K562 (cell line): Measurements from ENCODE around the gene OR9Q2. TPM values are rescaled to one million over a fixed set of nuclear protein-coding genes. Genes with fewer than 3 reads are reported as not detected.

ENCODE experiments used
- ATAC-seq: fragments of 200-7000 bp; cut with Tn5 transposase; 3 replicates; pipeline ENCODE4 v1.9.1; 2020; ENCODE audit warnings: moderate library complexity
- BruUV-seq: library from RNA; stranded (reverse); fragments of 400-500 nt; replicated peaks from 2 replicates; lab custom pipeline; 2021; lab: Mats Ljungman, UMichigan
- CTCF ChIA-PET: fragments of 300-600 bp; formaldehyde crosslinking; extraction: SDS; loops from one replicate; lab custom pipeline; 2021; ENCODE audit warnings: low intra/inter-chr PET ratio; lab: Yijun Ruan, JAX
- POLR2A ChIA-PET: fragments of 300-600, 350-650 bp; sonication (Branson Sonifier 250); formaldehyde crosslinking; extraction: SDS; loops from one replicate; lab custom pipeline; 2021; ENCODE audit warnings: antibody characterized with exemption, inconsistent platforms; lab: Yijun Ruan, JAX
- DNase-seq, 4 experiments: peaks; one replicate each; pipeline versions ENCODE4 v3.0.0 to v3.0.0-alpha.2; 2011 to 2018; ENCODE audit warnings: low spot score in 3 of 4, mixed read lengths in 3 of 4; ENCODE audit errors: extremely low read depth in 1 of 4
- FAIRE-seq: peaks from 2 replicates; lab custom pipeline; 2011; peaks lifted over from hg19 to GRCh38; lab: Jason Lieb, UNC
- H2AFZ ChIP-seq: 2 replicates; pipeline ENCODE4 v1.6.0; 2011; ENCODE audit warnings: low read depth, low read length, control low read depth, inconsistent platforms
- H3K27ac ChIP-seq: fragments of 200-600 bp; 3 replicates; pipeline ENCODE4 v1.8.0; 2011; ENCODE audit warnings: low read depth, mild to moderate bottlenecking, control low read depth, inconsistent platforms, low read length, moderate library complexity, mixed read lengths; ENCODE audit errors: extremely low read depth
- H3K27me3 ChIP-seq, 2 experiments: fragments of 300-600 bp in 1 of 2; 2 replicates in 1 of 2; 3 replicates in 1 of 2; pipeline versions ENCODE4 v1.6.0 to v1.8.0; 2011; ENCODE audit warnings: inconsistent platforms in 2 of 2, low read length in 2 of 2, mild to moderate bottlenecking in 1 of 2, mixed read lengths in 1 of 2, moderate library complexity in 1 of 2; ENCODE audit not compliant: control insufficient read depth in 2 of 2, insufficient read depth in 2 of 2
- H3K36me3 ChIP-seq: fragments of 300-600 bp; 3 replicates; pipeline ENCODE4 v1.8.0; 2011; ENCODE audit warnings: mild to moderate bottlenecking, low read length, inconsistent platforms; ENCODE audit not compliant: control insufficient read depth, insufficient read depth
- H3K4me1 ChIP-seq, 2 experiments: fragments of 200-600 bp in 1 of 2; replicated peaks in 1 of 2; 2 replicates in 1 of 2; 3 replicates in 1 of 2; pipeline versions ENCODE4 v1.5.1 to v1.8.0; 2011; ENCODE audit warnings: inconsistent platforms in 2 of 2, low read length in 2 of 2, mild to moderate bottlenecking in 1 of 2, mixed read lengths in 1 of 2, moderate library complexity in 1 of 2; ENCODE audit not compliant: control insufficient read depth in 2 of 2, insufficient read depth in 2 of 2
- H3K4me2 ChIP-seq: 2 replicates; pipeline ENCODE4 v1.6.1; 2011; ENCODE audit warnings: low read length, control low read depth, inconsistent platforms, mixed read lengths; ENCODE audit not compliant: insufficient read depth
- H3K4me3 ChIP-seq: fragments of 200-600 bp; sonication (generic), shearing (Covaris generic); 2 replicates; pipeline ENCODE4 v1.5.1; 2016; ENCODE audit warnings: control low read depth, inconsistent platforms
- H3K79me2 ChIP-seq: fragments of 200-600 bp; 3 replicates; pipeline ENCODE4 v1.8.0; 2011; ENCODE audit warnings: low read length, inconsistent platforms; ENCODE audit not compliant: control insufficient read depth, insufficient read depth
- H3K9ac ChIP-seq, 2 experiments: 2 replicates each; pipeline versions ENCODE4 v1.6.0 to v1.6.1; 2011; ENCODE audit warnings: low read depth in 2 of 2, low read length in 2 of 2, control low read depth in 1 of 2, inconsistent platforms in 1 of 2, mild to moderate bottlenecking in 1 of 2, mixed read lengths in 1 of 2; ENCODE audit not compliant: insufficient read depth in 1 of 2
- H3K9me1 ChIP-seq: one replicate; pipeline ENCODE4 v1.6.0; 2011; ENCODE audit warnings: inconsistent platforms, mild to moderate bottlenecking, low read length, moderate library complexity; ENCODE audit not compliant: control insufficient read depth, insufficient read depth
- H3K9me3 ChIP-seq: replicated peaks from 2 replicates; pipeline ENCODE4 v1.5.1; 2011; ENCODE audit warnings: low read depth, low read length, inconsistent platforms; ENCODE audit not compliant: control insufficient read depth, insufficient read depth
- H4K20me1 ChIP-seq: replicated peaks from 2 replicates; pipeline ENCODE4 v1.6.1; 2011; ENCODE audit warnings: low read length, inconsistent platforms, mixed read lengths; ENCODE audit not compliant: control insufficient read depth, insufficient read depth
- ASH1L ChIP-seq: fragments of 450-650 bp; IDR thresholded peaks from 2 replicates; pipeline ENCODE4 v1.6.1; 2018; ENCODE audit warnings: borderline replicate concordance, mild to moderate bottlenecking, low read depth; ENCODE audit not compliant: partially characterized antibody
- ELK3 ChIP-seq: fragments of 450-650 bp; formaldehyde crosslinking; IDR thresholded peaks from 2 replicates; pipeline ENCODE4 v1.4.0; 2020; ENCODE audit warnings: mild to moderate bottlenecking
- HCFC1 ChIP-seq: IDR thresholded peaks from 2 replicates; pipeline ENCODE4 v1.6.1; 2012; ENCODE audit warnings: low read depth, low read length, improper control_type of control experiment
- LEF1 ChIP-seq: fragments of 450-650 bp; IDR thresholded peaks from 2 replicates; pipeline ENCODE4 v1.6.1; 2016; ENCODE audit warnings: mild to moderate bottlenecking
- MED1 ChIP-seq: sonication (generic); formaldehyde crosslinking; IDR thresholded peaks from 2 replicates; pipeline ENCODE4 v1.8.1; 2023; ENCODE audit warnings: missing genetic modification reagents, borderline replicate concordance
- PHF21A ChIP-seq: fragments of 450-650 bp; IDR thresholded peaks from 2 replicates; pipeline ENCODE4 v1.6.1; 2017; ENCODE audit warnings: low read depth, borderline replicate concordance
- PREB ChIP-seq: sonication (generic); formaldehyde crosslinking; IDR thresholded peaks from 2 replicates; pipeline ENCODE4 v1.8.1; 2023; ENCODE audit warnings: mild to moderate bottlenecking, missing genetic modification reagents
- TEAD2 ChIP-seq: fragments of 450-650 bp; IDR thresholded peaks from 2 replicates; pipeline ENCODE4 v1.6.1; 2016; ENCODE audit warnings: missing genetic modification characterization, control low read depth, missing compliant biosample characterization
- ZBTB8A ChIP-seq: fragments of 450-650 bp; IDR thresholded peaks from 2 replicates; pipeline ENCODE4 v1.6.1; 2018; ENCODE audit warnings: mild to moderate bottlenecking, moderate library complexity; ENCODE audit not compliant: partially characterized antibody
- ZNF134 ChIP-seq: fragments of 250-450 bp; sonication (Bioruptor Pico); conservative IDR thresholded peaks from 2 replicates; pipeline ENCODE4 v1.4.0; 2020
- ZNF318 ChIP-seq, 2 experiments: fragments of 450-650 bp; IDR thresholded peaks; 2 replicates each; pipeline ENCODE4 v1.6.1; 2016; ENCODE audit warnings: mild to moderate bottlenecking in 2 of 2, borderline replicate concordance in 1 of 2, low read depth in 1 of 2, moderate library complexity in 1 of 2
- ZNF431 ChIP-seq: sonication (generic); formaldehyde crosslinking; IDR thresholded peaks from 2 replicates; pipeline ENCODE4 v1.8.0; 2022; ENCODE audit warnings: mild to moderate bottlenecking, missing genetic modification reagents
- WGBS: fragments of 100-300 bp; shearing (Covaris generic); methylation state at CpG from one replicate; pipeline ENCODE4 v1.1.6; 2016; ENCODE audit warnings: low coverage, mixed read lengths; ENCODE audit not compliant: insufficient coverage; ENCODE audit errors: missing lambda C conversion rate; 5-methylcytosine and 5-hydroxymethylcytosine counted together
- in situ Hi-C: fragments of 300-500 bp; cut with MboI; formaldehyde crosslinking; loops from 4 replicates; pipeline ENCODE4 v1.15.0; 2018; ENCODE audit warnings: inconsistent platforms, mixed read lengths
- intact Hi-C: fragments of 100-400 bp; cut with micrococcal nuclease; formaldehyde crosslinking; loops from 2 replicates; pipeline ENCODE4 v1.14.2; 2022
- polyA plus RNA-seq, 8 experiments: library from polyadenylated mRNA; depleted of rRNA in 4 of 8; stranded (reverse) in 5 of 8; unstranded in 3 of 8; fragments of >200 nt; fragmentation: Nextera tagmentation in 2 of 8; fragmentation: Illumina TruSeq in 1 of 8; extraction: Ambion mirVana in 2 of 8; extraction: Trizol in 1 of 8; gene quantifications; 2 replicates each; pipeline versions ENCODE4 v1.2.1 to v1.2.3, GENCODE V29; 2011 to 2014; ENCODE audit warnings: inconsistent platforms in 1 of 8, missing spikeins in 1 of 8
- total RNA-seq, 7 experiments: library from RNA; depleted of rRNA in 6 of 7; stranded (reverse); fragments of >200 nt in 6 of 7; fragmentation: Illumina TruSeq in 2 of 7; extraction: Trizol in 2 of 7; gene quantifications; 2 replicates each; pipeline versions ENCODE4 v1.2.1 to v1.2.3, GENCODE V29; 2011 to 2021; ENCODE audit warnings: low replicate concordance in 1 of 7

The OR9Q2 gene
- total and polyA plus RNA-seq, 9 of the 15 experiments (the other 6 are each of a cell fraction or from before 2014, with no cell fraction given): not detected

- no peak for TF ChIP-seq ELK3
Observed at GRCh38 chr11:58195939-58196338, 7.1 kb downstream of the OR9Q2 start (continued).

- Histone ChIP-seq H3K4me1 (no peaks in the 10 kb centered on the region), H2AFZ (no peak overlapping the region), H3K4me2 (no peak overlapping the region), H3K36me3 (no peaks in the 10 kb centered on the region), H3K9me1 (no peaks in the 10 kb centered on the region), H3K27ac (no peak overlapping the region), H3K27me3 (no peaks in the 10 kb centered on the region), H4K20me1 (no peaks in the 10 kb centered on the region), H3K9me3 (no peaks in the 10 kb centered on the region; the same call in 1 of the 2 replicates), H3K9ac (no peak overlapping the region), H3K4me3 (no peak overlapping the region), H3K79me2 (no peaks in the 10 kb centered on the region)
- WGBS: 0% methylated on average over 1 of the region's 1 CpG
- intact Hi-C loops: no loop called here
- in situ Hi-C loops: no loop called here
- ChIA-PET CTCF (no interaction called here), POLR2A (no interaction called here)
- ATAC-seq: no peak
- FAIRE-seq: no peak
- no TSS peak for BruUV-seq
- no peak for DNase-seq
- TF ChIP-seq LEF1 (no peak), MED1 (CRISPR knock-in tag) (no peak), ZNF431 (no peak), HCFC1 (no peak), ASH1L (no peak), ZBTB8A (no peak), TEAD2 (tag) (no peak), PHF21A (no peak), PREB (no peak), ZNF318 (IDR thresholded peaks at IDR 0.05; ENCODE audit: borderline replicate concordance in 1 of 2, low read depth in 1 of 2) (no peak), ZNF134 (CRISPR knock-in tag) (no peak)
Observed at GRCh38 chr11:58199271-58199670, 10.4 kb downstream of the OR9Q2 start.
